HEK293 (cell line): ENCODE results near the gene PFKL.

Source experiments
- CTCF ChIA-PET: fragments of 350-600 bp; formaldehyde crosslinking; extraction: SDS; loops from one replicate; lab custom pipeline; 2021; ENCODE audit warnings: antibody characterized with exemption; lab: Yijun Ruan, JAX
- POLR2A ChIA-PET: fragments of 300-600 bp; formaldehyde crosslinking; extraction: SDS; loops from one replicate; lab custom pipeline; 2020; ENCODE audit warnings: antibody characterized with exemption, inconsistent platforms; lab: Yijun Ruan, JAX
- H3K27ac ChIP-seq: fragments of 200-500 bp; sonication (Bioruptor generic); 2 replicates; pipeline ENCODE4 v1.5.1; 2014; ENCODE audit warnings: low read depth, low read length, control low read depth, inconsistent platforms; ENCODE audit errors: extremely low read depth
- H3K36me3 ChIP-seq, 2 experiments: fragments of 200-500 bp in 1 of 2; sonication (Bioruptor generic) in 1 of 2; 1 replicate in 1 of 2; 2 replicates in 1 of 2; pipeline ENCODE4 v1.5.1; 2014 to 2017; ENCODE audit warnings: inconsistent platforms in 2 of 2, low read length in 2 of 2; ENCODE audit not compliant: control insufficient read depth in 2 of 2, insufficient read depth in 1 of 2
- H3K4me1 ChIP-seq: fragments of 200-500 bp; sonication (Bioruptor generic); 2 replicates; pipeline ENCODE4 v1.5.1; 2014; ENCODE audit warnings: mild to moderate bottlenecking, low read length, inconsistent platforms; ENCODE audit not compliant: control insufficient read depth, insufficient read depth
- H3K4me3 ChIP-seq: 2 replicates; pipeline ENCODE4 v1.5.1; 2011; ENCODE audit warnings: low read depth, mild to moderate bottlenecking, control low read depth, low read length, moderate library complexity
- H3K9me3 ChIP-seq: fragments of 200-500 bp; sonication (Bioruptor generic); 2 replicates; pipeline ENCODE4 v1.5.1; 2014; ENCODE audit warnings: low read depth, low read length, inconsistent platforms; ENCODE audit not compliant: control insufficient read depth, insufficient read depth
- OVOL3 ChIP-seq: fragments of 450-650 bp; formaldehyde crosslinking; IDR thresholded peaks from 2 replicates; pipeline ENCODE4 v1.5.1; 2016; ENCODE audit warnings: missing biosample characterization, missing genetic modification characterization
- PRDM1 ChIP-seq: fragments of 450-650 bp; formaldehyde crosslinking; IDR thresholded peaks from 2 replicates; pipeline ENCODE4; 2016; ENCODE audit warnings: missing biosample characterization, missing genetic modification characterization
- TCF7L2 ChIP-seq: IDR thresholded peaks from 2 replicates; pipeline ENCODE4 v1.6.1; 2011; ENCODE audit warnings: low read depth, mild to moderate bottlenecking, inconsistent platforms, low read length, moderate library complexity, borderline replicate concordance
- ZBTB7A ChIP-seq: fragments of 450-650 bp; formaldehyde crosslinking; IDR thresholded peaks from 2 replicates; pipeline ENCODE4 v1.5.1; 2016; ENCODE audit warnings: low read depth, missing biosample characterization, missing genetic modification characterization
- ZFP41 ChIP-seq: fragments of 450-650 bp; formaldehyde crosslinking; IDR thresholded peaks from 2 replicates; pipeline ENCODE4 v1.5.1; 2016; ENCODE audit warnings: missing biosample characterization, missing genetic modification characterization, borderline replicate concordance
- ZIC2 ChIP-seq: fragments of 450-650 bp; formaldehyde crosslinking; IDR thresholded peaks from 2 replicates; pipeline ENCODE4 v1.5.1; 2016; ENCODE audit warnings: missing biosample characterization, missing genetic modification characterization
- ZNF140 ChIP-seq: fragments of 450-650 bp; formaldehyde crosslinking; IDR thresholded peaks from 2 replicates; pipeline ENCODE4 v1.5.1; 2016; ENCODE audit warnings: missing biosample characterization, missing genetic modification characterization
- ZNF175 ChIP-seq: fragments of 450-650 bp; formaldehyde crosslinking; IDR thresholded peaks from 2 replicates; pipeline ENCODE4 v1.5.1; 2016; ENCODE audit warnings: missing biosample characterization, missing genetic modification characterization
- ZNF416 ChIP-seq: fragments of 450-650 bp; formaldehyde crosslinking; IDR thresholded peaks from 2 replicates; pipeline ENCODE4 v1.5.1; 2016; ENCODE audit warnings: missing biosample characterization, missing genetic modification characterization
- ZNF776 ChIP-seq: fragments of 450-650 bp; formaldehyde crosslinking; IDR thresholded peaks from 2 replicates; pipeline ENCODE4 v1.5.0; 2017; ENCODE audit warnings: missing biosample characterization, missing genetic modification characterization, borderline replicate concordance
- TF ChIP-seq, protein P1 (sequence below): fragments of 450-650 bp; formaldehyde crosslinking; conservative IDR thresholded peaks from 2 replicates; pipeline ENCODE4 v1.5.1; 2016; ENCODE audit warnings: low read depth, missing biosample characterization, missing genetic modification characterization
- TF ChIP-seq, protein P2 (sequence below): fragments of 450-650 bp; formaldehyde crosslinking; IDR thresholded peaks from 2 replicates; pipeline ENCODE4 v1.5.1; 2016; ENCODE audit warnings: missing biosample characterization, missing genetic modification characterization, low read depth
- TF ChIP-seq, protein P3 (sequence below): fragments of 450-650 bp; formaldehyde crosslinking; IDR thresholded peaks from 2 replicates; pipeline ENCODE4 v1.5.1; 2016; ENCODE audit warnings: missing biosample characterization, missing genetic modification characterization
- TF ChIP-seq, protein P4 (sequence below): fragments of 450-650 bp; formaldehyde crosslinking; IDR thresholded peaks from 2 replicates; pipeline ENCODE4 v1.5.1; 2016; ENCODE audit warnings: missing biosample characterization, missing genetic modification characterization, low read depth
- TF ChIP-seq, protein P5 (sequence below): fragments of 450-650 bp; formaldehyde crosslinking; IDR thresholded peaks from 2 replicates; pipeline ENCODE4 v1.5.1; 2016; ENCODE audit warnings: missing biosample characterization, missing genetic modification characterization

The PFKL gene

DNA sequence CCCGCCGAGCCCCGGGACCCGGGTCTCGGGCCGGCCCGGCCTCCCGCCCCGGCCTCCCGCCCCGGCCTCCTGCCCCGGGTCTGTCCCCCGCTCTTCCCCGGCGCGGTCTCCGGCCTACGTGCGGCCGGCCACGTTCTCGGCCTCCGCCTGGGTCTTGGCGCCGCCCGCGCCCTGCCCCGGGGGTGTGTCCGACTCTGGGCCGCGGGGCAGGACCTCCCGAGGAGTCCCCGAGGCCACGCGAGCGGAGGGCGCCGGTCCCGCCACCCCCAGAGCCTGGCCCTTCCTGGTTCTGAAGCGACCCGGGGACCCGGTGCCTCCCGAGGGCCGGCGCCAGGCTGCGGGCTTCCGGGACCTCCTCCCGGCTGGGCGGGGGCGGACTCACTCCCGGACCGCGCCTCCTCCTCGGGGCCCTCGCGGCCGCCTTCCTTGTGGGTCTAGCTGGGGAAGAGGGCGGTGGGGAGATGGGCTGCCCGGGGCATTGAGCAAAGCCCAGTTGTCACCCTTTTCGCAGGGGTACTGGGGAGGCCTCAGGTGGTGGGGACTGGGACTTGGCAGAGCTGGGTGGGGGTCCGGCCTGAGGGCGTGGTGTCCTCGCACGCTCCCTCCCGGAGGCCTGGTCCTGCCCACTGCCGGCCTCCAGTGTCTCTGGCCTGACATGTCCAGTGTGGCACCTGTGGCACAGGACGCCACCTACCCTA is 558 bp downstream of the PFKL start (continued):
- TF ChIP-seq, protein P1, sequence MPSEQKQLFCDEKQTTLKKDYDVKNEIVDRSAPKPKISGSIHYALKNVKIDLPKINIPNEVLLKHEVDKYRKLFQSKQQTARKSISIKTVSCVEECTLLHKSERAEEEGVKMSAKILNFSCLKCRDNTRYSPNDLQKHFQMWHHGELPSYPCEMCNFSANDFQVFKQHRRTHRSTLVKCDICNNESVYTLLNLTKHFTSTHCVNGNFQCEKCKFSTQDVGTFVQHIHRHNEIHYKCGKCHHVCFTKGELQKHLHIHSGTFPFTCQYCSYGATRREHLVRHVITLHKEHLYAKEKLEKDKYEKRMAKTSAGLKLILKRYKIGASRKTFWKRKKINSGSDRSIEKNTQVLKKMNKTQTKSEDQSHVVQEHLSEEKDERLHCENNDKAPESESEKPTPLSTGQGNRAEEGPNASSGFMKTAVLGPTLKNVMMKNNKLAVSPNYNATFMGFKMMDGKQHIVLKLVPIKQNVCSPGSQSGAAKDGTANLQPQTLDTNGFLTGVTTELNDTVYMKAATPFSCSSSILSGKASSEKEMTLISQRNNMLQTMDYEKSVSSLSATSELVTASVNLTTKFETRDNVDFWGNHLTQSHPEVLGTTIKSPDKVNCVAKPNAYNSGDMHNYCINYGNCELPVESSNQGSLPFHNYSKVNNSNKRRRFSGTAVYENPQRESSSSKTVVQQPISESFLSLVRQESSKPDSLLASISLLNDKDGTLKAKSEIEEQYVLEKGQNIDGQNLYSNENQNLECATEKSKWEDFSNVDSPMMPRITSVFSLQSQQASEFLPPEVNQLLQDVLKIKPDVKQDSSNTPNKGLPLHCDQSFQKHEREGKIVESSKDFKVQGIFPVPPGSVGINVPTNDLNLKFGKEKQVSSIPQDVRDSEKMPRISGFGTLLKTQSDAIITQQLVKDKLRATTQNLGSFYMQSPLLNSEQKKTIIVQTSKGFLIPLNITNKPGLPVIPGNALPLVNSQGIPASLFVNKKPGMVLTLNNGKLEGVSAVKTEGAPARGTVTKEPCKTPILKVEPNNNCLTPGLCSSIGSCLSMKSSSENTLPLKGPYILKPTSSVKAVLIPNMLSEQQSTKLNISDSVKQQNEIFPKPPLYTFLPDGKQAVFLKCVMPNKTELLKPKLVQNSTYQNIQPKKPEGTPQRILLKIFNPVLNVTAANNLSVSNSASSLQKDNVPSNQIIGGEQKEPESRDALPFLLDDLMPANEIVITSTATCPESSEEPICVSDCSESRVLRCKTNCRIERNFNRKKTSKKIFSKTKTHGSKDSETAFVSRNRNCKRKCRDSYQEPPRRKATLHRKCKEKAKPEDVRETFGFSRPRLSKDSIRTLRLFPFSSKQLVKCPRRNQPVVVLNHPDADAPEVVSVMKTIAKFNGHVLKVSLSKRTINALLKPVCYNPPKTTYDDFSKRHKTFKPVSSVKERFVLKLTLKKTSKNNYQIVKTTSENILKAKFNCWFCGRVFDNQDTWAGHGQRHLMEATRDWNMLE, result no peak
- no peak for TF ChIP-seq OVOL3 (tag by site-specific recombination)
- no peak for TF ChIP-seq ZBTB7A (tag by site-specific recombination)
- TF ChIP-seq ZIC2 (tag by site-specific recombination), result peak; percentile 32; the same call in 1 of the 2 replicates
- TF ChIP-seq, protein P2, sequence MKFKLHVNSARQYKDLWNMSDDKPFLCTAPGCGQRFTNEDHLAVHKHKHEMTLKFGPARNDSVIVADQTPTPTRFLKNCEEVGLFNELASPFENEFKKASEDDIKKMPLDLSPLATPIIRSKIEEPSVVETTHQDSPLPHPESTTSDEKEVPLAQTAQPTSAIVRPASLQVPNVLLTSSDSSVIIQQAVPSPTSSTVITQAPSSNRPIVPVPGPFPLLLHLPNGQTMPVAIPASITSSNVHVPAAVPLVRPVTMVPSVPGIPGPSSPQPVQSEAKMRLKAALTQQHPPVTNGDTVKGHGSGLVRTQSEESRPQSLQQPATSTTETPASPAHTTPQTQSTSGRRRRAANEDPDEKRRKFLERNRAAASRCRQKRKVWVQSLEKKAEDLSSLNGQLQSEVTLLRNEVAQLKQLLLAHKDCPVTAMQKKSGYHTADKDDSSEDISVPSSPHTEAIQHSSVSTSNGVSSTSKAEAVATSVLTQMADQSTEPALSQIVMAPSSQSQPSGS, result no peak
- no peak for TF ChIP-seq ZNF776 (tag by site-specific recombination)
- no peak for TF ChIP-seq ZNF140 (tag by site-specific recombination)
- no peak for TF ChIP-seq ZNF175 (tag by site-specific recombination)
- TF ChIP-seq ZFP41, result no peak
- no peak for TF ChIP-seq TCF7L2

DNA sequence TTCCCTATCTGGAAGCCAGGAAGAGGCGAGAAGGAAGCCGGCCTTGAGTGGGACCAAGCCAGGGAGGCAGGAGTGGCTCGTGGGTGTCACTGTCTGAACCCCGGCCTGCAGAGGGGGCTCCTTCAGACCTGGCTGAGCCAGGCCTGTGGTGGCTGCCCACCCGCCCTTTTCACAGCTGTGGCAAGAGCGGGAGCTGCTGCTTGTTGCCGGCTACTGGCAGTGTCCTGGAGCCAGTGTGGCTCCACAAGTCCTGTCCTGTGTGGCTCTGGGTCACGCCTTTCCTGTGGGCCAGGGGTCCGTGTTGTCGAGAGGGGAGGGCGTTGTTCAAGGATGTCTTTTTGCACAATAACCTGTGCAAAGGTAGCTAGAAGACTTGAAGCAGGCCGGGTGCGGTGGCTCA is 1.3 kb downstream of the PFKL start:
- Histone ChIP-seq H3K36me3 (no peaks in the 10 kb centered on the region), H3K4me3 (peak overlapping the region; percentile 64; the same call in 1 of the 2 replicates), H3K27ac (peak overlapping the region; percentile 72; the same call in 1 of the 2 replicates), H3K4me1 (peaks cover 8% of the 10 kb centered on the region; the same call in 1 of the 2 replicates), H3K9me3 (no peaks in the 10 kb centered on the region)
- CTCF ChIA-PET, result interaction anchor here (0.5 to 1.0 kb wide), 2 partner anchors 17 to 181 kb away, joined by 3 read pairs; no protein-coding TSS in a partner anchor
- TF ChIP-seq, protein P3, sequence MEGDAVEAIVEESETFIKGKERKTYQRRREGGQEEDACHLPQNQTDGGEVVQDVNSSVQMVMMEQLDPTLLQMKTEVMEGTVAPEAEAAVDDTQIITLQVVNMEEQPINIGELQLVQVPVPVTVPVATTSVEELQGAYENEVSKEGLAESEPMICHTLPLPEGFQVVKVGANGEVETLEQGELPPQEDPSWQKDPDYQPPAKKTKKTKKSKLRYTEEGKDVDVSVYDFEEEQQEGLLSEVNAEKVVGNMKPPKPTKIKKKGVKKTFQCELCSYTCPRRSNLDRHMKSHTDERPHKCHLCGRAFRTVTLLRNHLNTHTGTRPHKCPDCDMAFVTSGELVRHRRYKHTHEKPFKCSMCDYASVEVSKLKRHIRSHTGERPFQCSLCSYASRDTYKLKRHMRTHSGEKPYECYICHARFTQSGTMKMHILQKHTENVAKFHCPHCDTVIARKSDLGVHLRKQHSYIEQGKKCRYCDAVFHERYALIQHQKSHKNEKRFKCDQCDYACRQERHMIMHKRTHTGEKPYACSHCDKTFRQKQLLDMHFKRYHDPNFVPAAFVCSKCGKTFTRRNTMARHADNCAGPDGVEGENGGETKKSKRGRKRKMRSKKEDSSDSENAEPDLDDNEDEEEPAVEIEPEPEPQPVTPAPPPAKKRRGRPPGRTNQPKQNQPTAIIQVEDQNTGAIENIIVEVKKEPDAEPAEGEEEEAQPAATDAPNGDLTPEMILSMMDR (tag by site-specific recombination), result peak; percentile 9; the same call in 1 of the 2 replicates
- TF ChIP-seq, protein P4, sequence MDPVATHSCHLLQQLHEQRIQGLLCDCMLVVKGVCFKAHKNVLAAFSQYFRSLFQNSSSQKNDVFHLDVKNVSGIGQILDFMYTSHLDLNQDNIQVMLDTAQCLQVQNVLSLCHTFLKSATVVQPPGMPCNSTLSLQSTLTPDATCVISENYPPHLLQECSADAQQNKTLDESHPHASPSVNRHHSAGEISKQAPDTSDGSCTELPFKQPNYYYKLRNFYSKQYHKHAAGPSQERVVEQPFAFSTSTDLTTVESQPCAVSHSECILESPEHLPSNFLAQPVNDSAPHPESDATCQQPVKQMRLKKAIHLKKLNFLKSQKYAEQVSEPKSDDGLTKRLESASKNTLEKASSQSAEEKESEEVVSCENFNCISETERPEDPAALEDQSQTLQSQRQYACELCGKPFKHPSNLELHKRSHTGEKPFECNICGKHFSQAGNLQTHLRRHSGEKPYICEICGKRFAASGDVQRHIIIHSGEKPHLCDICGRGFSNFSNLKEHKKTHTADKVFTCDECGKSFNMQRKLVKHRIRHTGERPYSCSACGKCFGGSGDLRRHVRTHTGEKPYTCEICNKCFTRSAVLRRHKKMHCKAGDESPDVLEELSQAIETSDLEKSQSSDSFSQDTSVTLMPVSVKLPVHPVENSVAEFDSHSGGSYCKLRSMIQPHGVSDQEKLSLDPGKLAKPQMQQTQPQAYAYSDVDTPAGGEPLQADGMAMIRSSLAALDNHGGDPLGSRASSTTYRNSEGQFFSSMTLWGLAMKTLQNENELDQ (tag by site-specific recombination), result no peak
- TF ChIP-seq, protein P5, sequence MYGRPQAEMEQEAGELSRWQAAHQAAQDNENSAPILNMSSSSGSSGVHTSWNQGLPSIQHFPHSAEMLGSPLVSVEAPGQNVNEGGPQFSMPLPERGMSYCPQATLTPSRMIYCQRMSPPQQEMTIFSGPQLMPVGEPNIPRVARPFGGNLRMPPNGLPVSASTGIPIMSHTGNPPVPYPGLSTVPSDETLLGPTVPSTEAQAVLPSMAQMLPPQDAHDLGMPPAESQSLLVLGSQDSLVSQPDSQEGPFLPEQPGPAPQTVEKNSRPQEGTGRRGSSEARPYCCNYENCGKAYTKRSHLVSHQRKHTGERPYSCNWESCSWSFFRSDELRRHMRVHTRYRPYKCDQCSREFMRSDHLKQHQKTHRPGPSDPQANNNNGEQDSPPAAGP (tag by site-specific recombination), result no peak
- TF ChIP-seq PRDM1 (tag by site-specific recombination) (no peak), ZNF416 (tag by site-specific recombination) (no peak)
- POLR2A ChIA-PET, result interaction anchor here (1.2 kb wide), 1 partner anchor 28 kb away, joined by 4 read pairs; no protein-coding TSS in a partner anchor
